Measurements from ENCODE around the gene C3orf62.
A peak's percentile ranks its signal among the peaks of the same experiment; 100 is the strongest.

Gene C3orf62

DNA sequence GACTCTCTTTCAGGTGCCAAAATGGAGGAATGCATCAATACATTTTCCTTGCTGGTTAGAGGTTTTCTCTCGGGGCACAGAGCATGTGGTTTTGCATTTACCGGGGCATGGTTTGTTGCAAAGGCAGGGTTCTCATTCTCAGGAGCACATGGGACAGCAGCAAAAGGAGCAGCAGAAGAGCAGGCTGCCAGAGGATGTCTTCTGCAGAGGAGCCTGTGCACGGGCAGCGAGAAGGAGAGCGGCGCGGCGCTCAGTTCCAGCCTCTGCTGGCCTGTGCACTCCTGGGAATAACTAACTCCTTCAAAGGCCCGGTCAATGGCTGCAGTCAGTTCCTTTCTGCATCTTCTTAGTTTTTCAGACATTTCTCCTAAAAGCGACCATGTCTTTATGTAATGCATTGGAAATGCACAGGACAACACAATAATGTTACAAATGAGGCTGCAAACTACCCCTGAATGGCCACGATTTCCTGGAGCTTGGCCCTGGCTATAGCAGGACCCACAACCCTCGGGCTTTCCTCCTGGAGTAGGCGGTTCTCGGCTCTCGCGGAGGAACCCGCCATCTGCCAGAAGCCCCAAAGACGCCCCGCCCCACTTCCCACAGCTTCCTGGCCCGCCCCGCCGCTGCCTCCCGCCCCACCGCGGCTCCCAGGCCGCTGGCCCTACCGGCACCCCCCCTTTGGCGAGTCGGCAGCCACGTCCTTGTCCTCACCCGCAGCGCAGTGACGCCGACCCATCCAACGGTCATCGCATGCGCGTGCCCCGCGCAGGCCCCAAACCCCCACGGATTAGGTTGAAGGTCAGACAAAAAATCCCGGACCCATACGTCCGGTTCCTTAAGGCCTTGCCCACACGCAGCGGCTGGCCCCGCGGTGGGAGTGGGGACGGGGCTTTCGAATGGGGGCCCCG, at the start of gene C3orf62:
Gene C3orf62, minus strand, starts transcription at position 758 of the 908 bp plus-strand sequence. Its CDS starts 360 bp downstream, at position 398.
- DNase-seq: peak; percentile 57

DNA sequence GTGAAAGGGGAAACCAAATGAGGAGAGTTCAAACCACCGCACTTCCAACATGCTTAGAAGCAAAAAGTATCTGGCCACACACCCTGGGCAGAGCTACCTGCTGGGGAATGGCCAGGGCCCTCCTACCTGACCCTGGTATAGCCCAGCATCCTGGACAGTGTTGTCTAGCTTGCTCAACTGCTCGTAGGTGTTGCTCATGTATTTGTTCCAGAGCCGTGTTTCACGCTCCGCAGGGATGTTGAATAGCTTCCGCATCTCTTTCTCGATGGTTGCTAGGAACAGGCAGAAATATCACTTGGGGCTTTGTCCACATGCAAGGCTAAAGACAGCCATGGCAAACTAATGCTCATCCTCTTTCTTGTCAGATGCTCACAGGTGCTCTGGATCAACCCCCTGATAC, 47.7 kb upstream of the C3orf62 start:
- DNase-seq: no peak

GRCh38 chr3:49316696-49317457, 39.8 kb upstream of the C3orf62 start:
- DNase-seq: no peak

GRCh38 chr3:49313896-49314688, 37.1 kb upstream of the C3orf62 start:
- DNase-seq: no peak

DNA sequence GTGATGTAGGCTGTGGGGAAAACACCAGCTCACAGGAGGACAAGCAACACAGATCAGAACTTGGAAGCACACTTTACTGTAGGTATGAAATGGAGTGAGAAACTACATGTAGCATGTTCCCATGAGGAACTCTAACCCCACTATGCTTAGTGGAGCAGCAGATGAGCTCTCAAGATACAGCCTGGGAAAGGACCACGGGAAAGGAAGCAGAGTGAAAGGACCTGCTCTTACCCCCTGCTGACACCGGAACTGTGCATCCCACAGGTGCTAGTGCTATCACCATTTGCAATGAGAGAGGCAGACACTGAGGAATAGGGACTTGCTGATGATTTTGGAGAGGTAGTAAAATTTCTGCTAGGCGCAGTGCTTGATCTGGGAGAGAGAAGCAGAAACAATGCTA, 34.3 kb upstream of the C3orf62 start:
- DNase-seq: no peak

DNA sequence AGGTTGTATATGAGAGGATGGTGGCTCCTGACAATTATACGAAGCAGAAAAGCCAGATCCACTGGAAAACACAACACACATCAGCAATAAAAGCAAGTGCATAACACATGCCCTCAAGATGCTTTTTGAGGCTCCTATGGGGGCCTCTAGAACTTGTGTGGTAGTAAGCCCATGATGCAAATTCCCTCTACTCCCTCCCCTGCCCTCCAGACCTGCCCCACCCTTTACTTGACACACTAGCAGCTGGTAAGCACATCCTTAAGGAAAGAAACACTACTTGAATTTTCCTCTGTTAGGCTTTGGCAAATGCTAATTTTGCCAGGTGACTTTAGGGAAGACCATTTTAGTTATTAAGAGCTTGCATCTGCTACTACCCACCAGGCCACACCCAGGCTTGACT, 33.6 kb upstream of the C3orf62 start:
- no peak for DNase-seq

DNA sequence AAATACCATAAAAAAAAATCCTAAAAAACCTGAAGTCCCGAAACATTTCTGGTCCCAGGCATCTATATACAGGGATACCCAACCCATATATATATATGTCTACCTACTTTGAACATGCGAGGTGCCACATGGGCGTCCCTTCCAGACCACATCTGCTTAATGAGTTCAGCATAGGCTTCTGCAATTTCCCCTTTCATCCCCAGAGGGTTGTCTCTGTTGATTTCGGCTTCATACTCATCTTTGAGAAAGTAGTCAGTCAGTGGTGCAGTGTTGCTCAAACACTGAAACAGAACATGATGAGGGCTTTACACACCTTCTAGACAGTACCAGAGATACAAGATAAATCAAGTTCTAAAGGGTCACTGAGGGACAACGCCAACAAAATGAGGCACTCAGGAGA, 28.6 kb upstream of the C3orf62 start:
- no peak for DNase-seq

- no peak for DNase-seq
These were observed 25.6 kb upstream of the C3orf62 start for GRCh38 chr3:49302613-49303012.

GRCh38 chr3:49300595-49300994, 23.6 kb upstream of the C3orf62 start:
- no peak for DNase-seq

- DNase-seq: no peak
These were observed 21.5 kb upstream of the C3orf62 start for GRCh38 chr3:49298511-49298910.

DNA sequence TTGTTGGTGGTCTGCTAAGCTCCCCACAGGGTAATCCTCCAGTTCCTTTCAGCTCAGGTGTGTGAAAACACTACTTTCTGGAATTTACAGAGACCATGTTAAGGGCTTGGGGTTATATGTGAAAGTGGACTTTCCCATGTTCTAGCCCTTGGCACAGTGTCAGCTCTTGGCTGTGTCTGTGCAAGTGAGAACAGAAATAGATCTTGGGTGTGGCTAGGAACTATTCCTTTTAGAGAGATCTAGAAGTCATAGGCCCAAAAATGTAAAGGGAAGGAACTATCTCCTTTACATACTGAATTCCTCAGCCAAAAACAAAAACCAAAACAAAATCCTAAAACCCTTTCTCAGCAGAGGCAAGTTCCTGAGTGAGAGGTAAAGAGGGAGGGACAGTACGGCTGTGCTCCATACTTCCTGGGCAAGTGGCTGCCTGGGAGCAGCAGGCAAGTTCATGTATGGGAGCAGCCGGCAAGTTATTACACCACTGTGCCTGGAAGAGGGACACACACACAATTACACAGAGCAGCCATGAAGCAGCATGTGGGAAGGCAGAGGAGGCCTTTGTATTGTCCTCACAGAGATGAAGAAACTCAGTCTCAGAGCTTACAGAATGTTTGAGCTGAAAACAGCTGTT, 19.9 kb upstream of the C3orf62 start:
- DNase-seq: no peak

DNA sequence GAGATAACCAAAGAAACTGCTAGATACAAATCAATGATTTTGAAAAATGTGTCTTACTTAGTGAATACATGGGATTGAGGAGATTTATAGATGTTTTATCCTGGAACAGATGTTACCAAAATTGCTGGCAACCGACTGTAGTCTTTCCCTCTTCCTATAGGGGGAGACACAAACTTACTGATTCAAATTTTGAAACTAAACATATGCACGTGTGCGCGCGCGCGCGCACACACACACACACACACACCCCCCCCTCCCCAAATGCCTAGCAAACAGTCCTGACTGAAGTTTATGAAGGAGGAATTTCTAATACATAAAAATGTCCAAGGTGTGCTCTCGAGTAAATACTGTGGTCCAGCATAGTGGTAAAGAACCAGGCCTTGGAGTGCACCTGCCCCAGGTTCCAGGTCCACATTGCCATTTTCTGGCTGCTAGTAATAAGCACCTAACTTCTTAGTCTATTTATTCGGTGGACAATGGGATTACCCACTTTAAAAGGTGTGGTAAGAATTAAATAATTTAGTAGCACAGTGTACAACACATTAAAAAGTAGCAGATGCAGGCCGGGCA, 18.5 kb upstream of the C3orf62 start:
- DNase-seq: no peak

DNA sequence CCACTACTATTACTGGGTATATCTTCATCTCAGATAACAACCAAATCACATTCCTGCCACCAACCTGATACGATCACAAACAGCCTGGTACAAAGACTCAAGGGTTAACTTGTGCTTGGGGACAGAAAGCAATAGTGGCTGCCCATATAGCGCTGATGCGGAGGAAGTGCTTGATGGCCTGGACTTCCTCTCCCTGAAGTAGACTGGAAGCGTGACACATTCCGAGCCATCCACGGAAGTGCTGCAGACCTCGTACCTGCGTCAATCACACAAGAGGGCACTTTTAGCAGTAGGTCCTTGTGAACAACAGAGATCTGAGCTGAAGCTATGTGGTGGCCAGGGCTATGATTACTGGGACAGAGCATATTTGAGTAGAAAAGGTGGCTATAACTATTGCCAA, 17.3 kb upstream of the C3orf62 start:
- DNase-seq: no peak

DNA sequence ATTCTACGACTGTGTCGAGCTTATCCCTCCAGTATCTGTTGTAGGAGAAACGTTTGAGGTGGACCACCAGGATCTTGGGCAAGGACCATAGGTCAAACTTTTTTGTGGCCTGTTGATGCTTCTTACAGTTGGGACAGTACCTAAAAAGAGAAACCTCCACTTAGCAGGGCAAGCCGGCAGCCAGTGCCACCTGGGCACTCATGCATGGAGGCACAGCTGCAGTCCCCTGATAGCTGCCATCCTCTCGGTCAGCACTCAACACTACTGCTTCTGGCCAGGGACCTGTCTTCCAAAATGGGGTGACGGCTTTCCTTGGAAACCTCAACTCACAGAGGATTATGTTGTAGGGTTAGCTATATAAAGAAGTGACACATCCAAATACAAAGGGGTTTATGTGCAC, 7.0 kb upstream of the C3orf62 start:
- no peak for DNase-seq

- no peak for DNase-seq
These were observed 2.3 kb upstream of the C3orf62 start for GRCh38 chr3:49279376-49279775.

DNA sequence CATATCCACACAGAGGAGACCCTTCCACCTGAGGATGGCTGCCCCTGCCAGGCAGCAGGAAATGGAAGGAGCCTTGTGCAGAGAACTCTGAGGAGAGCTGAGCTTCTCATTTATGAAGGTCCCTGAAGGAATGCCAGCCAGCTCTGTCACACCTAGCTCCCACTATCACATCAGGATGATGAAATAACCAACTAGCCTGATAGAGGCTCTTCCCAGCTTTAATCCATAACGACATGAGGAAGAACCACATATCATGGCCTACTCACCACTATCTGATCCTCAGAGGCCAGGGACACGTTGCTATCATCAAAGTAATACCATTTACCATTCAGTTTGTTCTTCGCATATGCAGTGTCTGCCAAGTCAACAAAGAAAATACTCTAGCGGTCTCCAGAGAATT, 1.5 kb upstream of the C3orf62 start:
- DNase-seq: no peak

GRCh38 chr3:49277383-49277775, 347 bp upstream of the C3orf62 start:
- DNase-seq: no peak

- DNase-seq: no peak
These were observed 3.1 kb downstream of the C3orf62 start for GRCh38 chr3:49273825-49274532.

DNA sequence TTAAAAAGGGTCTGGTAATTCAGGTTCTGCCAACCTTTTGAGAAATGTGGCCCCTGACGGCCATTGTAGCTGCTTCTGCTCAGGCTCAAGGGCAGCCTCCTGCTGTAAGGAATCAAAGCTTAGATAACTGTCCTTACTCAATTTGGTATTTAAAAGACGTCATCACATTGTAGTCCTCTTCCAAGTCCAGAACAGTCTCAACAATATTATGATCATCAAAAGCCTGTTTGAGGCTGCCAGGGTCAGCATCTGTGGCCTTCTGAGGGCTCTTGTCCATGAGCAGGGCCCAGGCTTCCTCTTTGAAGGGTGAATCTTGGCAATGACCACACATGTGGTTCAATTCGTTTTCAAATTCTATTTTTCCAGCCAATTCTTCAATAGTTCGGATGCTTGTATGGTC, 6.0 kb downstream of the C3orf62 start:
- no peak for DNase-seq

DNA sequence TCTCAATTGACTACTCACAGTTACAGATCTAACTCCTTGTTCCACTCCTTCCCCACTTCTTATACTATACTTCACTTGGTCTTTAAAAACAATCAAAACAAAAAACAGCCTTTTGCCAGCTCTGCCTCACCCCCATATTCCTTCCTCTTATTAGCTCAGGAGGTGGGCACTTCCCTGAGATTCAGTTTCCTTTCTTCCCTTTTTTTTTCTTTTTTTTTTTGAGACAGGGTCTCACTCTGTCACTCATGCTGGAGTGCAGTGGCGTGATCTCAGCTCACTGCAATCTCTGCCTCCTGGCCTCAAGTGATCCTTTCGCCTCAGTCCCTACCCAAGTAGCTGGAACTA, 6.9 kb downstream of the C3orf62 start:
- no peak for DNase-seq

DNA sequence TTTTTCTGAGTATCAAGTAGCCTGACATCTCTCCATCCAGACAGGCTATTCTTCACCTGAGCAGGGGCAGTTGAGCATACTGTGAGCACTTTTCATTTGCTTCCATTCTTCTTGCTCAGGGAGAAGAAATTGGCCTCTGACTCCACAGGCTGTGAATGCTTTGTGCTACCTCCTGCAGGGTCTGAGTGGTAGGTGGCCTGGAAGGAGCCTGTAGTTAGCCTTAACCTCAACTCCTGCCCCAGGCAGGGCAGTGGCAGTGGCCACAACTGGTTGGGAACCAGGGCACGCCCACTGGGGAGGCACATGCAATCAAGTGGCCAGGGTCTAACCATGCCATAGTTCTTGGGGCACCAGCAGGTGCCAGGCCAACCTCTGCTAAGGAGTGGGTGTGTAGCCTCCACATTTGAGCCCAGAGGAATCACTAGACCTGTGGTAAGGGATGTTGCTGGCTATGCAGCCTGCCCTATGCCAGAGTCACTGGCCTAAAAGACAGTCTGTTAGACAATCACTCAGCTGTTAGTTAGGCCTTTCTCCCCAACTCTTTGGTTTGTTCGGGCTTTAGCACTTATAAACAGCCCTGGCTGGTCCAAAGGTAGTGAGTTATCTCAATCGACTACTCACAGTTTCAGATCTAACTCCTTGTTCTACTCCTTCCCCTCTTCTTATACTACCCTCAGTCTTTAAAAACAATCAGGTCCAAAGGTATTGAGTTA, 7.4 kb downstream of the C3orf62 start:
- no peak for DNase-seq
